ENCODE measurements around the gene PPP2R2B.
"Not testable (repeated sequence)": the region's sequence is repeated elsewhere in the genome, so short reads cannot be mapped to it uniquely, and the experiment has no call there.

Gene PPP2R2B

DNA sequence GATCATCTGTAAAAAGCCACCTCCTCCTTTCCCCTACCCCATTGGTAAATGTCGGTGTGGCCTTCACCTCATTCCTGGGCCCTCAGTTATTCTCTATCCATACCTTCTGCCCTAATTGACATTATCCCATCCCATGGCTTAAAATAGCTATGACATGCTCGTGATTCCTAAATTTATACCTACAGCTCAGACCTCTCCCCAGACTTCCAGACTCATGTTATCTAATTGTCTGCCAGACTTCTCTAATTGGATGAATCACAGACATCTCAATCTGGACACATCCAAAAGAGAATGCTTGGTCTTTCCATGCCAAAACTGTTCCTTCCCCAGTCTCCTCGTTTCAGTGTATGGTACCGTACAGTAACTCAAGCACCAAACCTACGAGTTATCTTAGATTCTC, 249.6 kb downstream of the PPP2R2B start:
- H3K4me2 ChIP-seq, result no peak overlapping the region
- H3K27me3 ChIP-seq, result no peaks in the 10 kb centered on the region
- H3K4me1 ChIP-seq, result no peaks in the 10 kb centered on the region
- H3K4me3 ChIP-seq, result no peak overlapping the region
- no peaks in the 10 kb centered on the region for H3K9me3 ChIP-seq
- TF ChIP-seq Cebpa-rat (IDR thresholded peaks at IDR 0.05), result no peak
- no peak overlapping the region for H3K9ac ChIP-seq
- no peaks in the 10 kb centered on the region for H3K36me3 ChIP-seq
- H4K20me1 ChIP-seq, result no peaks in the 10 kb centered on the region
- H3K27ac ChIP-seq, result no peak overlapping the region

DNA sequence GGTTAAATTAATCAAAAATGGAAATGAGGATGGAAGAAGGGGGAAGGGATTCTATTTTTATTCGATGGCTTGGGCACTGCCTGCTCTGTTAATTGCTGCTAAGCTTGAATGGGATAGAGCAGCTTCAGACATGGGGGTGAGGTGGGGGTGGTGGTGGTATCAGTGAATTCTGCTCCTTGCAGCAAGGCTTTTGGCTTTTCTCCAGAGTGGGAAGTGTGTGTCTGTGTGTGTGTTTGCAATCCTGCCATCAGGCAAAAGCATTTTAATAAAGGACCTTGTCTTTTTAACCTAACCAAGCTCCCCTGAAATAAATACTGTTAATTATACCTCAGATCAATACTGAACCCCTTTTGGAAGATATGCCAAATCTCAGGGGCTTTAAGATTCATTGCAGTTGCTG, 251.6 kb downstream of the PPP2R2B start:
- H3K4me1 ChIP-seq, result no peaks in the 10 kb centered on the region
- H3K4me2 ChIP-seq, result no peak overlapping the region
- H3K4me3 ChIP-seq, result no peak overlapping the region
- no peak for TF ChIP-seq Cebpa-rat (IDR thresholded peaks at IDR 0.05)
- no peaks in the 10 kb centered on the region for H3K36me3 ChIP-seq
- no peaks in the 10 kb centered on the region for H4K20me1 ChIP-seq
- no peaks in the 10 kb centered on the region for H3K9me3 ChIP-seq
- H3K27me3 ChIP-seq, result no peaks in the 10 kb centered on the region
- H3K9ac ChIP-seq, result no peak overlapping the region
- no peak overlapping the region for H3K27ac ChIP-seq

DNA sequence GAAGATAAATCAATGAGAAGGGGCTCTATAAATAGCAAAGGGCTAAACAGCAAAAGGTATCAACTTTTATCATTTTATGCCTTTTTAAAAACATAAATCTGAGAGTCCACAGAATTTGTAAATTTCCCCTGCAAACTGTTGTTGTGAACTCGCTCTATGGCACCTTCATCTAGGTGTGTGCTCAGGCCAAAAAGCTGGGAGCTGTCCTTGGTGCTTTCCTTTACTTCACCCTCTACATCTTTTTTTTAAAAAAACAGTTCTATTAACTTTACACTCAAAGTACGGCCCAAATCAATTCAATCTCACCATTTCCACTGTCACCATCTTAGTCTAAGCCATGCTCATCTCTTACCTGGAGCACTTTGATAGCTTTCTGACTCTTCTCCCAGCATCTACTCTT, 254.4 kb downstream of the PPP2R2B start:
- H3K4me1 ChIP-seq, result no peaks in the 10 kb centered on the region
- TF ChIP-seq Cebpa-rat (IDR thresholded peaks at IDR 0.05), result no peak
- no peaks in the 10 kb centered on the region for H3K9me3 ChIP-seq
- H3K4me3 ChIP-seq, result no peak overlapping the region
- H3K4me2 ChIP-seq, result no peak overlapping the region
- no peaks in the 10 kb centered on the region for H3K36me3 ChIP-seq
- no peaks in the 10 kb centered on the region for H4K20me1 ChIP-seq
- H3K27ac ChIP-seq, result no peak overlapping the region
- no peak overlapping the region for H3K9ac ChIP-seq
- no peaks in the 10 kb centered on the region for H3K27me3 ChIP-seq

DNA sequence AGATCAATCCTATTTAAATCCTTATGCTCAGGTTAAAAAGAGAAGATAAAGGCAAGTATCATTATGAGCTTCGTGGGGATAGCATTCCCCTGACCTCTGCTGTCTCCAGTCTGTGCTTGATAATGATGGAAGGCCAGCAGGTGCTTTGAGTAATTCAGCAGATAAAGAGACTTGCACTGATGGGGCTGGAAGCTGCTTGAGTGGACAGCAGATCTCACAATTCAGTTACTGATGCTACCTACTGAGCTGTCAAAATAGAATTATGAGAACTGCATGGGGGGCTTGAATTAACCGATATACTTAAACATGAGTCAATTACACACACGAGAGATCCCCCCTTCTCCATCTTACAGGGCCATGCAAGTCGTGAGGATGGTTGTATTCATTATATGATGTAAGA, 254.9 kb downstream of the PPP2R2B start:
- no peaks in the 10 kb centered on the region for H4K20me1 ChIP-seq
- no peaks in the 10 kb centered on the region for H3K9me3 ChIP-seq
- H3K9ac ChIP-seq, result no peak overlapping the region
- no peak overlapping the region for H3K4me3 ChIP-seq
- no peaks in the 10 kb centered on the region for H3K36me3 ChIP-seq
- no peaks in the 10 kb centered on the region for H3K4me1 ChIP-seq
- no peak overlapping the region for H3K27ac ChIP-seq
- H3K4me2 ChIP-seq, result no peak overlapping the region
- TF ChIP-seq Cebpa-rat (IDR thresholded peaks at IDR 0.05), result no peak
- no peaks in the 10 kb centered on the region for H3K27me3 ChIP-seq

DNA sequence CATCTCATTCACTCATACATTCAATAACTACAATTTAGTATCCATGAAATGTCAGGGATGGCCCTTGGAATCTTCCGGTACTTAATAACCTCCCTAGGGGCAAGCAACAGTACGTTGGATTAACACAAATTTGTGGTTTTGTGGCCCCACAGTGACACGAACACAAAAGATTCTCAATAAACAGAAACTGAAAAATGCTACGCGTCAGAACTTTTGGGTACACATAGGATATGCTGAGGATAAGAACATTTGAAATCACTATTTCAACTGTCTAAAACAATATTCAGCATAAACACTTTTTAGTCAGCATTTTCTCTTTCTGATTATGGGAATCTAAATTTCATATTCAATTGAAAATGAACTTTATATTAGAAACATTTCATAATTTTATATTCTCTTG, 255.5 kb downstream of the PPP2R2B start:
- Histone ChIP-seq H3K4me2 (no peak overlapping the region), H3K9ac (no peak overlapping the region), H3K9me3 (no peaks in the 10 kb centered on the region), H3K4me1 (no peaks in the 10 kb centered on the region), H3K27ac (no peak overlapping the region), H3K36me3 (no peaks in the 10 kb centered on the region), H3K4me3 (no peak overlapping the region), H3K27me3 (no peaks in the 10 kb centered on the region), H4K20me1 (no peaks in the 10 kb centered on the region)
- TF ChIP-seq Cebpa-rat (IDR thresholded peaks at IDR 0.05), result no peak

DNA sequence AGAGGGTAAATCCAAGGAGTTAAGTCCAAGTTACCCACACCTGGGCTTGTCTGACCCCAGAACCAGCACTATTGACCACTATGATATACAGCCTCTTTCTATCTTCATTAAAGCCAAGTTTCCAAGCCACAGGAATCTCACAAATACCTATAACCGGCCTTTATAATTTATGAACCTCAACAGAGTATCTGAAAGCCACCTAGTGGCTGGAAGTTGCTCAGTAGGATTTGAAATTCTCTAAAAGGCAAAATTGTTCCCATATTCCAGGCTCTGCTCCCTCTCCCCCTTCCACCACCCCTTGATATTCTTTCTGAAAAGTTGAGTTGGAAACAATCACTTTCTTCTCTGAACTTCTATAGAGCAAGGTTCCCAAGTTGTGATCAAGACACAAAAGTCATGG, 256.2 kb downstream of the PPP2R2B start:
- no peak overlapping the region for H3K27ac ChIP-seq
- H4K20me1 ChIP-seq, result no peaks in the 10 kb centered on the region
- TF ChIP-seq Cebpa-rat (IDR thresholded peaks at IDR 0.05), result no peak
- H3K4me2 ChIP-seq, result no peak overlapping the region
- H3K4me3 ChIP-seq, result no peak overlapping the region
- no peaks in the 10 kb centered on the region for H3K27me3 ChIP-seq
- no peaks in the 10 kb centered on the region for H3K36me3 ChIP-seq
- no peak overlapping the region for H3K9ac ChIP-seq
- no peaks in the 10 kb centered on the region for H3K4me1 ChIP-seq
- no peaks in the 10 kb centered on the region for H3K9me3 ChIP-seq

DNA sequence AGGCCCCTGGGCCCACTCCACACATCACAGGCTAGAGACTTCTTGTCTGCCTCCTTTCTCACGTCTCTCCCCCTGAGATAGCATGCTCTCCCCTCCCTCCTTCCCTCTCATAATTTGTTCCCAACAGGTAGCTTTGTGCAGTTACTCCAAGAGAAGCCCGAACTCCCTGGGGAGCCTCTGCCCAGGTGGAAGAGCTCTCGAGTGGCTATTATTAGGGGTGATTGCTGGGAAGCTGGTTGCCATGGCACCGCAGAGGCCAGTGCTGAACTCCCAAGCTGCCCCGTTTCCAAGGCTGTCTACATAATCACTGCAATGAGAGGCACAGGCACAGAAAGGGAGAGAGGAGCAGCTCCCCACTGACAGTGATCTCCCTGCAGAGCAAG, 257.9 kb downstream of the PPP2R2B start:
- H3K4me1 ChIP-seq, result no peaks in the 10 kb centered on the region
- TF ChIP-seq Cebpa-rat (IDR thresholded peaks at IDR 0.05), result no peak
- no peaks in the 10 kb centered on the region for H3K36me3 ChIP-seq
- no peak overlapping the region for H3K4me3 ChIP-seq
- peaks cover 6% of the 10 kb centered on the region; the same call in 1 of the 2 replicates for H3K9me3 ChIP-seq
- no peak overlapping the region for H3K27ac ChIP-seq
- H3K9ac ChIP-seq, result no peak overlapping the region
- H3K4me2 ChIP-seq, result no peak overlapping the region
- no peaks in the 10 kb centered on the region for H3K27me3 ChIP-seq
- no peaks in the 10 kb centered on the region for H4K20me1 ChIP-seq

DNA sequence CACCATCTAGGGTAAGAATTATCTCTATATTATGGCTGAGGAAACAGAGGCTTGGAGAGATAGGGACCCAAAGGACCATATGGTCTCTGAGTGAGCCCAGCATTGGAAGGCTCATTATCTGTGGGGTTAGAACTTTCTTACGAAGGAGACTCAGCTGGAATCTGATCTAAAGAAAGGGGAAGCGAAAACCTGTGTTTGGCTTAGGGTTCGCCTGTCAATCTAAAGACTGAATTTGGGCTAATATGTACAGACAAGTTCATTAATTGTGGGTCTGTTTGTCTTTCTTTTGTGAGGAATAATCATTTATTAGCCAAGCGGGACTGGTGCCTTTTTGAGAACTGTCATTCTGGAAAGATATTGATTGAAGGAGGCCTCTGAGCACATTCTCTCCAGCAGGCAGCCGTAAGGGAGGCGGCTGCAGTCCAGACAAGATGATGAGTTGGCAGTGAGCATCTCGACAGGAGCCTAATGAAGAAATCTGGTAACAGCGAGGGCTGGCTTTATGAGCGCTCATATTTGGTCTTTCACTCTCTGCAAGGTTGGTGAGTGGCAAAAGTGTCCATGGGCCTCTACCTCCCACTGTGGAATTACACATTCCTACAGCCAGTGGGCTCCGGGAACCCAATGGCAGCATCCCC, 258.4 kb downstream of the PPP2R2B start:
- Histone ChIP-seq H3K9me3 (peaks cover 8% of the 10 kb centered on the region; the same call in 1 of the 2 replicates), H3K4me2 (no peak overlapping the region), H3K4me3 (no peak overlapping the region), H3K27me3 (no peaks in the 10 kb centered on the region), H3K9ac (no peak overlapping the region), H4K20me1 (no peaks in the 10 kb centered on the region), H3K4me1 (no peaks in the 10 kb centered on the region), H3K27ac (no peak overlapping the region), H3K36me3 (no peaks in the 10 kb centered on the region)
- TF ChIP-seq Cebpa-rat (IDR thresholded peaks at IDR 0.05), result no peak

DNA sequence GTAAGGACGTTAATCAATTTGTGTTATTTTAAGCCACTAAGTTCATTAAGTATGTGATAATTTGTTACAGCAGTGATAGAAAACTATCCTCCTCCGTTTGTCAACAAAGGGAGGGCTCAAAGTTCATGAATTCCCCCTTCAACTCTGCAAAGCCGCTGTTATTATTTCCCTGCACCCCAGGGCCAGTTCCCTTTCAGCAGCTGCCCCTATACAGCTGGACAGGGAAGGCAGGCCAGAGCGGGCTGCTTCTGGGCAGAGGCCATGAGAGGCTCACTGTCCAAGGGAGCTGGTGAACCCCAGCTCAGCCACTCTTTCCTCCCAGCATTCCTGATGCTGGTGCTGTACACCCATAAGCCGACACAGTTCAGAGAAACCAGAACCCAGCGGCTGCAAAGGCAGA, 260.1 kb downstream of the PPP2R2B start:
- H3K27me3 ChIP-seq, result no peaks in the 10 kb centered on the region
- H3K4me3 ChIP-seq, result no peak overlapping the region
- H3K36me3 ChIP-seq, result no peaks in the 10 kb centered on the region
- no peak overlapping the region for H3K9ac ChIP-seq
- no peak for TF ChIP-seq Cebpa-rat (IDR thresholded peaks at IDR 0.05)
- H3K9me3 ChIP-seq, result peaks cover 8% of the 10 kb centered on the region; the same call in 1 of the 2 replicates
- H3K4me1 ChIP-seq, result no peaks in the 10 kb centered on the region
- no peak overlapping the region for H3K27ac ChIP-seq
- no peak overlapping the region for H3K4me2 ChIP-seq
- no peaks in the 10 kb centered on the region for H4K20me1 ChIP-seq

DNA sequence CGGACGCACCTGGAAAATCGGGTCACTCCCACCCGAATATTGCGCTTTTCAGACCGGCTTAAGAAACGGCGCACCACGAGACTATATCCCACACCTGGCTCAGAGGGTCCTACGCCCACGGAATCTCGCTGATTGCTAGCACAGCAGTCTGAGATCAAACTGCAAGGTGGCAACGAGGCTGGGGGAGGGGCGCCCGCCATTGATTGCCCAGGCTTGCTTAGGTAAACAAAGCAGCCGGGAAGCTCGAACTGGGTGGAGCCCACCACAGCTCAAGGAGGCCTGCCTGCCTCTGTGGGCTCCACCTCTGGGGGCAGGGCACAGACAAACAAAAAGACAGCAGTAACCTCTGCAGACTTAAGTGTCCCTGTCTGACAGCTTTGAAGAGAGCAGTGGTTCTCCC, 268.8 kb downstream of the PPP2R2B start:
- not testable (repeated sequence) for H3K4me3 ChIP-seq, H3K9me3 ChIP-seq, H3K27ac ChIP-seq, H3K4me2 ChIP-seq, H3K4me1 ChIP-seq, H3K9ac ChIP-seq, H4K20me1 ChIP-seq, H3K27me3 ChIP-seq, H3K36me3 ChIP-seq

All from BLaER1 (cell line).